Skeletal muscle tissue (tissue), 4 donors: ENCODE results near the gene DLG4. TPM values are rescaled to one million over a fixed set of nuclear protein-coding genes. Genes with fewer than 3 reads are reported as not detected.

Source experiments
- H3K27ac ChIP-seq: one replicate; pipeline ENCODE4 v1.7.0; 2013; ENCODE audit warnings: mild to moderate bottlenecking, low read depth, low read length, inconsistent platforms
- H3K27me3 ChIP-seq, 3 donors: one replicate each; pipeline ENCODE4 v1.7.0; 2013; ENCODE audit warnings: low read length in 3 of 3; ENCODE audit not compliant: control insufficient read depth in 3 of 3, insufficient read depth in 3 of 3
- H3K36me3 ChIP-seq, 3 donors: one replicate each; pipeline ENCODE4 v1.7.0; 2013; ENCODE audit warnings: low read length in 3 of 3; ENCODE audit not compliant: control insufficient read depth in 3 of 3, insufficient read depth in 3 of 3
- H3K4me1 ChIP-seq, 3 donors: one replicate each; pipeline ENCODE4 v1.7.0; 2013; ENCODE audit warnings: low read length in 3 of 3, mild to moderate bottlenecking in 3 of 3; ENCODE audit not compliant: control insufficient read depth in 3 of 3, insufficient read depth in 3 of 3
- H3K4me3 ChIP-seq, 3 donors: one replicate each; pipeline ENCODE4 v1.7.0; 2013; ENCODE audit warnings: low read length in 3 of 3
- H3K9ac ChIP-seq, 3 donors: one replicate each; pipeline ENCODE4 v1.7.0; 2013; ENCODE audit warnings: low read length in 3 of 3, mild to moderate bottlenecking in 3 of 3, moderate library complexity in 2 of 3, low read depth in 1 of 3
- H3K9me3 ChIP-seq, 3 donors: one replicate each; pipeline ENCODE4 v1.7.0; 2013; ENCODE audit warnings: low read length in 3 of 3; ENCODE audit not compliant: control insufficient read depth in 3 of 3
- total RNA-seq: library from RNA; depleted of rRNA; stranded (reverse); fragments of >200 nt; gene quantifications from one replicate; pipeline ENCODE4 v1.2.3, GENCODE V29; 2014
- donor health status: Osteomylitis.

DLG4 gene
- total RNA-seq, 1 donor from 2014 or later: 7.3 TPM

- Histone ChIP-seq H3K27ac (peak overlapping the region; percentile 81), H3K9me3 (no peaks in the 10 kb centered on the region), H3K27me3 (no peaks in the 10 kb centered on the region), H3K9ac (peak overlapping the region; percentile 86 to 93 (median 91)), H3K4me1 (peaks cover 21 to 35% (median 28%) of the 10 kb centered on the region in 3 donors), H3K4me3 (peak overlapping the region; percentile 81 to 94 (median 87)), H3K36me3 (peaks cover 21 to 34% (median 28%) of the 10 kb centered on the region in 3 donors)
Measured at GRCh38 chr17:7233701-7234082, 14.1 kb upstream of the DLG4 start.

GRCh38 chr17:7232114-7232513 is 12.5 kb upstream of the DLG4 start:
- peaks cover 17 to 35% (median 28%) of the 10 kb centered on the region in 3 donors for H3K4me1 ChIP-seq
- H3K4me3 ChIP-seq: peak overlapping the region in 2 of 3 donors; percentile 6 to 17
- H3K9ac ChIP-seq: no peak overlapping the region
- no peaks in the 10 kb centered on the region for H3K27me3 ChIP-seq
- H3K27ac ChIP-seq: no peak overlapping the region
- peaks cover 33 to 48% (median 34%) of the 10 kb centered on the region in 3 donors for H3K36me3 ChIP-seq
- H3K9me3 ChIP-seq: no peaks in the 10 kb centered on the region

GRCh38 chr17:7229504-7229903 is 9.9 kb upstream of the DLG4 start:
- Histone ChIP-seq H3K4me1 (peaks cover 13 to 29% (median 20%) of the 10 kb centered on the region in 3 donors), H3K27ac (no peak overlapping the region), H3K4me3 (no peak overlapping the region), H3K36me3 (peaks cover 46 to 54% (median 54%) of the 10 kb centered on the region in 3 donors), H3K27me3 (no peaks in the 10 kb centered on the region), H3K9ac (no peak overlapping the region), H3K9me3 (no peaks in the 10 kb centered on the region)

- peaks cover 18 to 33% (median 23%) of the 10 kb centered on the region in 3 donors for H3K4me1 ChIP-seq
- H3K27ac ChIP-seq: no peak overlapping the region
- H3K27me3 ChIP-seq: no peaks in the 10 kb centered on the region
- H3K9ac ChIP-seq: no peak overlapping the region
- H3K9me3 ChIP-seq: no peaks in the 10 kb centered on the region
- H3K36me3 ChIP-seq: peaks cover 50 to 59% (median 59%) of the 10 kb centered on the region in 3 donors
- no peak overlapping the region for H3K4me3 ChIP-seq
Measured at GRCh38 chr17:7228920-7229319, 9.3 kb upstream of the DLG4 start.

GRCh38 chr17:7226721-7227710 is 7.4 kb upstream of the DLG4 start:
- Histone ChIP-seq H3K9ac (no peak overlapping the region), H3K4me1 (peaks cover 24 to 33% (median 26%) of the 10 kb centered on the region in 3 donors), H3K36me3 (peaks cover 69 to 78% (median 77%) of the 10 kb centered on the region in 3 donors), H3K27ac (no peak overlapping the region), H3K4me3 (no peak overlapping the region), H3K27me3 (no peaks in the 10 kb centered on the region), H3K9me3 (no peaks in the 10 kb centered on the region)

GRCh38 chr17:7225711-7226331 is 6.2 kb upstream of the DLG4 start:
- no peaks in the 10 kb centered on the region for H3K9me3 ChIP-seq
- H3K9ac ChIP-seq: no peak overlapping the region
- H3K27me3 ChIP-seq: no peaks in the 10 kb centered on the region
- no peak overlapping the region for H3K4me3 ChIP-seq
- no peak overlapping the region for H3K27ac ChIP-seq
- H3K4me1 ChIP-seq: peaks cover 36 to 40% (median 38%) of the 10 kb centered on the region in 3 donors
- H3K36me3 ChIP-seq: peaks cover 81 to 90% (median 88%) of the 10 kb centered on the region in 3 donors

- peak overlapping the region in 1 of 3 donors; percentile 45 for H3K9ac ChIP-seq
- H3K4me3 ChIP-seq: no peak overlapping the region
- peaks cover 43 to 48% (median 45%) of the 10 kb centered on the region in 3 donors for H3K4me1 ChIP-seq
- no peaks in the 10 kb centered on the region for H3K9me3 ChIP-seq
- peaks cover 77 to 85% (median 79%) of the 10 kb centered on the region in 3 donors for H3K36me3 ChIP-seq
- no peak overlapping the region for H3K27ac ChIP-seq
- no peaks in the 10 kb centered on the region for H3K27me3 ChIP-seq
Measured at GRCh38 chr17:7224661-7225111, 5.0 kb upstream of the DLG4 start.

- Histone ChIP-seq H3K4me3 (no peak overlapping the region), H3K27ac (no peak overlapping the region), H3K27me3 (no peaks in the 10 kb centered on the region), H3K9me3 (no peaks in the 10 kb centered on the region), H3K4me1 (peaks cover 48 to 53% (median 50%) of the 10 kb centered on the region in 3 donors), H3K36me3 (peaks cover 71 to 79% (median 73%) of the 10 kb centered on the region in 3 donors), H3K9ac (peak overlapping the region in 2 of 3 donors; percentile 45 to 51)
Measured at GRCh38 chr17:7224110-7224509, 4.5 kb upstream of the DLG4 start.

- peaks cover 54 to 58% (median 55%) of the 10 kb centered on the region in 3 donors for H3K4me1 ChIP-seq
- H3K27me3 ChIP-seq: no peaks in the 10 kb centered on the region
- peak overlapping the region in 2 of 3 donors; percentile 40 to 51 for H3K9ac ChIP-seq
- no peak overlapping the region for H3K27ac ChIP-seq
- no peak overlapping the region for H3K4me3 ChIP-seq
- no peaks in the 10 kb centered on the region for H3K9me3 ChIP-seq
- H3K36me3 ChIP-seq: peaks cover 67 to 73% (median 70%) of the 10 kb centered on the region in 3 donors
Measured at GRCh38 chr17:7223375-7223774, 3.7 kb upstream of the DLG4 start.
